T-cell (primary cell): ENCODE results near the gene ATP6V1G2. TPM values are rescaled to one million over a fixed set of nuclear protein-coding genes. Genes with fewer than 3 reads are reported as not detected.
"Not testable (repeated sequence)": the region's sequence is repeated elsewhere in the genome, so short reads cannot be mapped to it uniquely, and the experiment has no call there.

Experiments used
- ATAC-seq, 4 experiments: fragments of 200-7000 bp in 3 of 4; fragments of 150-1000 bp in 1 of 4; cut with Tn5 transposase; replicated peaks in 1 of 4; 1 replicate in 3 of 4; 2 replicates in 1 of 4; pipeline ENCODE4 v1.10.0; 2021; ENCODE audit warnings: moderate library complexity in 3 of 4, mild to moderate bottlenecking in 2 of 4, moderate number of reproducible peaks in 1 of 4
- CTCF ChIA-PET, 2 donors: fragments of 300-600 bp; sonication (Branson Sonifier 250); formaldehyde crosslinking; loops; one replicate each; lab custom pipeline; 2022; ENCODE audit warnings: antibody characterized with exemption in 2 of 2; lab: Charles Lee
- POLR2A ChIA-PET, 2 donors: fragments of 300-600 bp; sonication (Branson Sonifier 250); formaldehyde crosslinking; loops; one replicate each; lab custom pipeline; 2022; ENCODE audit warnings: antibody characterized with exemption in 2 of 2; lab: Charles Lee
- DNase-seq, 35 experiments: peaks; one replicate each; pipeline versions ENCODE4 v3.0.0 to v3.0.0-alpha.2; 2013 to 2023
- H3K27ac ChIP-seq: one replicate; pipeline ENCODE4 v1.5.1; 2013; ENCODE audit warnings: low read length
- H3K27me3 ChIP-seq, 2 experiments: replicated peaks in 1 of 2; 1 replicate in 1 of 2; 2 replicates in 1 of 2; pipeline versions ENCODE4 v1.6.1 to v1.7.0; 2013; ENCODE audit warnings: low read length in 1 of 2, mixed read lengths in 1 of 2; ENCODE audit not compliant: control insufficient read depth in 2 of 2, insufficient read depth in 2 of 2; ENCODE audit errors: extremely low read depth in 1 of 2
- H3K36me3 ChIP-seq, 2 donors: 1 replicate in 1 of 2; 2 replicates in 1 of 2; pipeline versions ENCODE4 v1.6.1 to v1.7.0; 2013; ENCODE audit warnings: low read length in 1 of 2; ENCODE audit not compliant: control insufficient read depth in 2 of 2, insufficient read depth in 1 of 2; ENCODE audit errors: extremely low read depth in 1 of 2
- H3K4me1 ChIP-seq, 2 experiments: 1 replicate in 1 of 2; 2 replicates in 1 of 2; pipeline versions ENCODE4 v1.6.1 to v1.7.0; 2013; ENCODE audit warnings: low read length in 2 of 2, mixed read lengths in 1 of 2; ENCODE audit not compliant: insufficient read depth in 2 of 2, control insufficient read depth in 1 of 2; ENCODE audit errors: extremely low read depth in 1 of 2
- H3K4me3 ChIP-seq, 2 donors: 1 replicate in 1 of 2; 2 replicates in 1 of 2; pipeline versions ENCODE4 v1.5.1 to v1.7.0; 2013; ENCODE audit warnings: mild to moderate bottlenecking in 2 of 2, low read length in 1 of 2, moderate library complexity in 1 of 2; ENCODE audit not compliant: control insufficient read depth in 1 of 2; ENCODE audit errors: extremely low read depth in 1 of 2
- H3K9me3 ChIP-seq: 2 replicates; pipeline ENCODE4 v1.7.0; 2013
- H3K27ac Mint-ChIP-seq, 2 donors: one replicate each; pipeline ENCODE4 v1.8.0; 2020 to 2021; ENCODE audit warnings: mild to moderate bottlenecking in 2 of 2, mixed read lengths in 2 of 2
- H3K27me3 Mint-ChIP-seq, 2 donors: one replicate each; pipeline ENCODE4 v1.8.0; 2021 to 2022; ENCODE audit warnings: mixed read lengths in 2 of 2
- H3K36me3 Mint-ChIP-seq: one replicate; pipeline ENCODE4 v1.8.0; 2021; ENCODE audit warnings: mixed read lengths
- H3K4me1 Mint-ChIP-seq, 3 donors: one replicate each; pipeline ENCODE4 v1.8.0; 2020 to 2022; ENCODE audit warnings: mixed read lengths in 3 of 3, mild to moderate bottlenecking in 1 of 3
- H3K4me3 Mint-ChIP-seq, 3 donors: one replicate each; pipeline ENCODE4 v1.8.0; 2020 to 2022; ENCODE audit warnings: mild to moderate bottlenecking in 3 of 3, mixed read lengths in 3 of 3, moderate library complexity in 3 of 3
- H3K9me3 Mint-ChIP-seq, 3 donors: one replicate each; pipeline ENCODE4 v1.8.0; 2020 to 2022; ENCODE audit warnings: mixed read lengths in 3 of 3
- WGBS: methylation state at CpG from one replicate; pipeline ENCODE4 v1.1.5; 2013; ENCODE audit warnings: missing lambda C conversion rate; ENCODE audit not compliant: insufficient coverage; 5-methylcytosine and 5-hydroxymethylcytosine counted together
- total RNA-seq, 35 experiments: library from RNA in 6 of 35; stranded (reverse) in 6 of 35; fragments of 120-200 nt in 1 of 35; gene quantifications; one replicate each; pipeline versions ENCODE4 v1.2.1 to v1.2.4 and lab custom pipeline; 2013 to 2026

The ATP6V1G2 gene
- total RNA-seq, 5 donors from 2014 or later (not counting 1 experiment from before 2014, with no cell fraction given), result 3.1 to 5.7 (median 4.1) TPM

- peak within 1 kb of the TSS; percentile 75 to 78 for H3K4me3 ChIP-seq
- H3K27ac ChIP-seq, result peak within 1 kb of the TSS; percentile 74
- no peaks in the 10 kb centered on the region for H3K27me3 ChIP-seq
- Mint-ChIP-seq H3K27me3 (no peaks in the 10 kb centered on the region), H3K27ac (peak within 1 kb of the TSS; percentile 90 to 91), H3K36me3 (no peaks in the 10 kb centered on the region), H3K4me3 (peak within 1 kb of the TSS; percentile 83 to 89 (median 88)), H3K4me1 (peaks cover 71 to 75% (median 75%) of the 10 kb centered on the region in 3 donors), H3K9me3 (no peaks in the 10 kb centered on the region)
- POLR2A ChIA-PET, result interaction anchor here (0.5 to 1.3 kb wide), 4 partner anchors 42 to 460 kb away, joined by 3 to 8 read pairs (median 4); partner anchors contain the start of gene DDX39B (in 2 of the 2)
- ATAC-seq, result peak; percentile 77 to 82 (median 80)
- peaks cover 13 to 52% of the 10 kb centered on the region in 2 experiments for H3K4me1 ChIP-seq
- peak; percentile 68 to 93 (median 82) for DNase-seq
- no peaks in the 10 kb centered on the region for H3K9me3 ChIP-seq
- CTCF ChIA-PET, result interaction anchor here in 1 of 2 donors (0.6 to 1.4 kb wide), 3 partner anchors 43 to 631 kb away, joined by 3 to 5 read pairs (median 3); no protein-coding TSS in a partner anchor
- no peaks in the 10 kb centered on the region for H3K36me3 ChIP-seq
- WGBS, result under 1% methylated on average over 46 of the region's 64 CpGs
Measured at GRCh38 chr6:31497531-31498476, 48.6 kb downstream of the ATP6V1G2 start, which contains the start of gene MICB. Gene MICB, plus strand, starts transcription at chr6:31498145. Its CDS starts 49 bp downstream, at chr6:31498194.

GRCh38 chr6:31496826-31497225 is 49.6 kb downstream of the ATP6V1G2 start:
- ChIA-PET CTCF (interaction anchor here in 1 of 2 donors (0.5 to 5.3 kb wide), 3 partner anchors 45 to 333 kb away, joined by 4 to 30 read pairs (median 4); partner anchors contain the start of gene DDX39B), POLR2A (interaction anchor here (0.7 to 1.3 kb wide), 2 partner anchors 42 to 45 kb away, joined by 3 to 5 read pairs (median 4); partner anchors contain the start of gene DDX39B (in 2 of the 2))
- H3K27ac Mint-ChIP-seq, result peak overlapping the region; percentile 90 to 91
- peak overlapping the region; percentile 83 to 89 (median 88) for H3K4me3 Mint-ChIP-seq
- WGBS, result 40% methylated on average over 4 of the region's 4 CpGs
- Histone ChIP-seq H3K4me1 (peaks cover 13 to 61% of the 10 kb centered on the region in 2 experiments), H3K4me3 (peak overlapping the region in 1 of 2 donors; percentile 78), H3K27ac (peak overlapping the region; percentile 74)
- not testable (repeated sequence) for H3K27me3 ChIP-seq, H3K9me3 Mint-ChIP-seq, ATAC-seq, H3K36me3 Mint-ChIP-seq, H3K9me3 ChIP-seq, H3K36me3 ChIP-seq, DNase-seq, H3K27me3 Mint-ChIP-seq
- H3K4me1 Mint-ChIP-seq, result peaks cover 70 to 73% (median 73%) of the 10 kb centered on the region in 3 donors

- no peaks in the 10 kb centered on the region for H3K9me3 ChIP-seq
- ATAC-seq, result no peak
- H3K4me3 ChIP-seq, result peak overlapping the region in 1 of 2 donors; percentile 66
- Mint-ChIP-seq H3K27me3 (no peaks in the 10 kb centered on the region), H3K4me3 (peak overlapping the region; percentile 77 to 93 (median 83)), H3K9me3 (no peaks in the 10 kb centered on the region), H3K27ac (peak overlapping the region; percentile 76 to 89), H3K36me3 (no peaks in the 10 kb centered on the region), H3K4me1 (peaks cover 62 to 66% (median 63%) of the 10 kb centered on the region in 3 donors)
- CTCF ChIA-PET, result interaction anchor here (1.2 to 5.3 kb wide), 5 partner anchors 12 to 102 kb away, joined by 3 to 30 read pairs (median 3); partner anchors contain the start of gene DDX39B (in 1 of the 2)
- no peak for DNase-seq
- POLR2A ChIA-PET, result no interaction called here
- H3K27ac ChIP-seq, result peak overlapping the region; percentile 74
- peaks cover 13 to 72% of the 10 kb centered on the region in 2 experiments for H3K4me1 ChIP-seq
- WGBS, result 100% methylated on average over 1 of the region's 2 CpGs
- no peaks in the 10 kb centered on the region for H3K36me3 ChIP-seq
- H3K27me3 ChIP-seq, result no peaks in the 10 kb centered on the region
Measured at GRCh38 chr6:31495580-31495979, 50.8 kb downstream of the ATP6V1G2 start.

Other genes starting within 250 kb of the ATP6V1G2 start
- gene HLA-B, start 189.4 kb downstream of the ATP6V1G2 start, total RNA-seq, result 1,000 to 10,000 TPM; 6,093 to 7,629 (median 6,896) TPM
- 10 to 100 TPM in 4 of 5 donors, 1 to 10 TPM in 1; 5.5 to 24.0 (median 14.9) TPM for gene MICA, start 143.0 kb downstream of the ATP6V1G2 start, total RNA-seq
- 10 to 100 TPM; 15.7 to 21.7 (median 16.1) TPM for gene MICB, start 48.5 kb downstream of the ATP6V1G2 start, total RNA-seq
- gene MCCD1, start 17.6 kb downstream of the ATP6V1G2 start, total RNA-seq, result not detected
- gene DDX39B, start 4.6 kb downstream of the ATP6V1G2 start, total RNA-seq, result 100 to 1,000 TPM; 507 to 669 (median 631) TPM
- gene NFKBIL1, start 1.0 kb upstream of the ATP6V1G2 start, total RNA-seq, result 10 to 100 TPM in 3 of 5 donors, 1 to 10 TPM in 2; 6.9 to 17.1 (median 11.6) TPM
- 10 to 100 TPM; 12.5 to 23.9 (median 17.9) TPM for gene LTA, start 25.7 kb upstream of the ATP6V1G2 start, total RNA-seq
- gene TNF, start 29.0 kb upstream of the ATP6V1G2 start, total RNA-seq, result 10 to 100 TPM; 13.8 to 28.0 (median 25.0) TPM
- gene LTB, start 35.8 kb upstream of the ATP6V1G2 start, total RNA-seq, result 100 to 1,000 TPM; 398 to 926 (median 813) TPM
- 10 to 100 TPM; 13.4 to 28.0 (median 20.4) TPM for gene LST1, start 39.7 kb upstream of the ATP6V1G2 start, total RNA-seq
- 10 to 100 TPM; 13.6 to 38.0 (median 16.0) TPM for gene NCR3, start 46.4 kb upstream of the ATP6V1G2 start, total RNA-seq
- gene AIF1, start 68.6 kb upstream of the ATP6V1G2 start, total RNA-seq, result 10 to 100 TPM in 4 of 5 donors, 1 to 10 TPM in 1; 7.6 to 54.3 (median 18.1) TPM
- gene PRRC2A, start 74.1 kb upstream of the ATP6V1G2 start, total RNA-seq, result 100 to 1,000 TPM; 222 to 246 (median 230) TPM
- 100 to 1,000 TPM; 257 to 317 (median 301) TPM for gene BAG6, start 106.1 kb upstream of the ATP6V1G2 start, total RNA-seq
- gene APOM, start 109.3 kb upstream of the ATP6V1G2 start, total RNA-seq, result 1 to 10 TPM; 1.4 to 3.6 (median 3.2) TPM
- gene C6orf47, start 114.2 kb upstream of the ATP6V1G2 start, total RNA-seq, result 10 to 100 TPM; 16.3 to 36.2 (median 33.4) TPM
- 10 to 100 TPM; 13.0 to 27.6 (median 23.3) TPM for gene GPANK1, start 118.4 kb upstream of the ATP6V1G2 start, total RNA-seq
- 100 to 1,000 TPM in 4 of 5 donors, 10 to 100 TPM in 1; 98.4 to 129 (median 126) TPM for gene CSNK2B, start 119.5 kb upstream of the ATP6V1G2 start, total RNA-seq
- 10 to 100 TPM; 29.7 to 50.5 (median 40.9) TPM for gene LY6G5B, start 123.4 kb upstream of the ATP6V1G2 start, total RNA-seq
- 1 to 10 TPM in 4 of 5 donors, under 1 TPM in 1; 0.75 to 8.8 (median 5.8) TPM for gene LY6G5C, start 134.5 kb upstream of the ATP6V1G2 start, total RNA-seq
- 10 to 100 TPM; 58.2 to 74.4 (median 61.2) TPM for gene ABHD16A, start 156.7 kb upstream of the ATP6V1G2 start, total RNA-seq
- not detected for gene LY6G6F, start 160.3 kb upstream of the ATP6V1G2 start, total RNA-seq
- not detected for gene LY6G6D, start 168.7 kb upstream of the ATP6V1G2 start, total RNA-seq
- not detected for gene LY6G6C, start 175.1 kb upstream of the ATP6V1G2 start, total RNA-seq
- 1 to 10 TPM in 1 of 5 donors, under 1 TPM in 4; 0.26 to 2.6 (median 0.30) TPM for gene MPIG6B, start 176.8 kb upstream of the ATP6V1G2 start, total RNA-seq
- gene DDAH2, start 182.7 kb upstream of the ATP6V1G2 start, total RNA-seq, result 10 to 100 TPM in 4 of 5 donors, 1 to 10 TPM in 1; 9.0 to 13.2 (median 11.5) TPM
- 100 to 1,000 TPM in 4 of 5 donors, 10 to 100 TPM in 1; 89.5 to 146 (median 112) TPM for gene CLIC1, start 189.9 kb upstream of the ATP6V1G2 start, total RNA-seq
- gene MSH5, start 193.4 kb upstream of the ATP6V1G2 start, total RNA-seq, result 10 to 100 TPM; 13.7 to 22.4 (median 14.4) TPM
- 10 to 100 TPM in 1 of 5 donors, 1 to 10 TPM in 4; 3.1 to 10.7 (median 4.1) TPM for gene SAPCD1, start 216.0 kb upstream of the ATP6V1G2 start, total RNA-seq
- 1 to 10 TPM; 1.4 to 8.0 (median 2.1) TPM for gene VWA7, start 230.7 kb upstream of the ATP6V1G2 start, total RNA-seq
- 10 to 100 TPM; 44.4 to 71.0 (median 62.5) TPM for gene VARS1, start 249.1 kb upstream of the ATP6V1G2 start, total RNA-seq